D721Med (cell line): ENCODE measurements around the gene ZNF532.
A peak's percentile ranks its signal among the peaks of the same experiment; 100 is the strongest.

Experiments used
- DNase-seq: peaks from one replicate; pipeline ENCODE4 v3.0.0; 2011; ENCODE audit warnings: low spot score; ENCODE audit not compliant: insufficient read length
- FAIRE-seq: peaks from 2 replicates; lab custom pipeline; 2011; peaks lifted over from hg19 to GRCh38; lab: Jason Lieb, UNC
- TF ChIP-seq, protein P1 (sequence below): IDR thresholded peaks from 2 replicates; pipeline ENCODE4 v1.5.1; 2012; ENCODE audit warnings: mild to moderate bottlenecking, control low read depth; ENCODE audit not compliant: insufficient read depth; ENCODE audit errors: missing control alignments

ZNF532 gene

DNA sequence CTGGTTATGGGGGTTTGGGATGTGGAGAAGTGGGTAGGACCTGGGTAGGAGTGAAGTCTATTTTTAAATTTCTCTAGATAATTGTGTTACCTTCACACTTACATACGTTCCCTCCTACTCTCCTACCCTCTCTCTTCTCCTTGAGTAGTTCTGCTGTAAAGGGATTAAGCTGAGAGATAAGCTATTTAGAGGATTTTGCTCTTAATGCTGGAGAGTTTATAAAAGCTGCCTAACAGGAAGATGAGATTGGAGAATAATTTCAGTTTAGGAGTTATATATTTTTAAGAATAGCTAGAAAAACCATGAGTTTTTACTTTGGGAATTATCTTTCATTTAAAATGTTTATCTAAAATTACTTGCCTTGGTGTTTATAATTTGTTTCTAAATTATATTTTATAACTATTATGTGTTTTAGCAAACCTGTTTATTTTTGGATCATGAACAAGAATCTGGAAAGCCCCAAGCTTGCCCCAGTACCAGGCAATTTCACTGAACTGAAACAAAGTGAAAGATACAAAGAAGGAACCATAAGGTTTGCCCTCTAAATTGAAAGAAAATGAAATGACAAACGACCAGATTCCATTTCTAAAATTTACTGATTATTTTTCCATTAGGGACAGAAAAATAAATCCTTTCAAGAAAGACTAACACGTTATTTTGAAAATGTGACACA, 101.5 kb downstream of the ZNF532 start:
- TF ChIP-seq, protein P1, sequence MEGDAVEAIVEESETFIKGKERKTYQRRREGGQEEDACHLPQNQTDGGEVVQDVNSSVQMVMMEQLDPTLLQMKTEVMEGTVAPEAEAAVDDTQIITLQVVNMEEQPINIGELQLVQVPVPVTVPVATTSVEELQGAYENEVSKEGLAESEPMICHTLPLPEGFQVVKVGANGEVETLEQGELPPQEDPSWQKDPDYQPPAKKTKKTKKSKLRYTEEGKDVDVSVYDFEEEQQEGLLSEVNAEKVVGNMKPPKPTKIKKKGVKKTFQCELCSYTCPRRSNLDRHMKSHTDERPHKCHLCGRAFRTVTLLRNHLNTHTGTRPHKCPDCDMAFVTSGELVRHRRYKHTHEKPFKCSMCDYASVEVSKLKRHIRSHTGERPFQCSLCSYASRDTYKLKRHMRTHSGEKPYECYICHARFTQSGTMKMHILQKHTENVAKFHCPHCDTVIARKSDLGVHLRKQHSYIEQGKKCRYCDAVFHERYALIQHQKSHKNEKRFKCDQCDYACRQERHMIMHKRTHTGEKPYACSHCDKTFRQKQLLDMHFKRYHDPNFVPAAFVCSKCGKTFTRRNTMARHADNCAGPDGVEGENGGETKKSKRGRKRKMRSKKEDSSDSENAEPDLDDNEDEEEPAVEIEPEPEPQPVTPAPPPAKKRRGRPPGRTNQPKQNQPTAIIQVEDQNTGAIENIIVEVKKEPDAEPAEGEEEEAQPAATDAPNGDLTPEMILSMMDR = no peak
- FAIRE-seq (peak; percentile 100), DNase-seq (peak; percentile 84)

DNA sequence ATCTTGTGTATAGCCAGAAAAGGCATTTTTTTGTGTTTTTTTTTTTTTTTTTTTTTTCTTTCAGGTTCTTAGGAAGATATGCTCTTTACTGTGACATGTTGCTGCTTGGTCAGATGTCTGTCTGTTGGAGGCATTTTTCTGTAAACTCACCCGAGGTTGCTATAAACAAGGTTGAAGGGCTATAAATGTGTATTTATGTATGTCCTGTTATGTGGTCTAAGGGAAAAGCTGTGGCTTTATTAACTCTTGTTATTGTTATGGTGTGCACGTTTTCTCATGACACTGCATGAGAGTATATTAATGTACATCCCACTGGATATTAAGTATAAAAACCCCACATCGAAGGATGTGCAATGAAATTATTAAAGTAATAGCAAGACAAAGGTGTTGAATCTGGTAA, 102.0 kb downstream of the ZNF532 start:
- no peak for FAIRE-seq
- TF ChIP-seq, protein P1 = no peak
- no peak for DNase-seq

DNA sequence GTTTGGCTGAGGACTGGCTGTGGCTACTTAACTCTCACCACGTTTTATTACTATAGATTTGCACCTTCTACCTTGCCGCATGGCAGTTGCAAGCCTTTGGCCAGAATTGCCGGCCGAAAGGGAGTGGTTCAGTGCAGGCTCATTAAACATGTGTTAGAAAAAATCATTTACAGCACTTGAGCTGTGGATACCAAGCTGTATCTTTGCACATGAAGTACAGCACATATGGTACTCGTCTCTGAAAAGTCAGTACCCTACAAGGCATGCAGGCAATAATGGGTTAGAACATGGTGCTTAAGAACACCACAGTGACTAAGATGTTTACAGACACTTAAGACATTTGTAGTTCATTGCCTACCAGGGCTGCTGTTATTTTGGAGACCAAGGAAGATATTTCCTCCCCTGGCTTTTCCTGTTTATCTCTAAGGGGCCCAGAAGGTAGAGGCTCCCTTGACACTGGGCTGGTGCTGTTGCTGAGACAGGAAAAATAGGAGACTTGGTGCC, 103.1 kb downstream of the ZNF532 start:
- FAIRE-seq = no peak

DNA sequence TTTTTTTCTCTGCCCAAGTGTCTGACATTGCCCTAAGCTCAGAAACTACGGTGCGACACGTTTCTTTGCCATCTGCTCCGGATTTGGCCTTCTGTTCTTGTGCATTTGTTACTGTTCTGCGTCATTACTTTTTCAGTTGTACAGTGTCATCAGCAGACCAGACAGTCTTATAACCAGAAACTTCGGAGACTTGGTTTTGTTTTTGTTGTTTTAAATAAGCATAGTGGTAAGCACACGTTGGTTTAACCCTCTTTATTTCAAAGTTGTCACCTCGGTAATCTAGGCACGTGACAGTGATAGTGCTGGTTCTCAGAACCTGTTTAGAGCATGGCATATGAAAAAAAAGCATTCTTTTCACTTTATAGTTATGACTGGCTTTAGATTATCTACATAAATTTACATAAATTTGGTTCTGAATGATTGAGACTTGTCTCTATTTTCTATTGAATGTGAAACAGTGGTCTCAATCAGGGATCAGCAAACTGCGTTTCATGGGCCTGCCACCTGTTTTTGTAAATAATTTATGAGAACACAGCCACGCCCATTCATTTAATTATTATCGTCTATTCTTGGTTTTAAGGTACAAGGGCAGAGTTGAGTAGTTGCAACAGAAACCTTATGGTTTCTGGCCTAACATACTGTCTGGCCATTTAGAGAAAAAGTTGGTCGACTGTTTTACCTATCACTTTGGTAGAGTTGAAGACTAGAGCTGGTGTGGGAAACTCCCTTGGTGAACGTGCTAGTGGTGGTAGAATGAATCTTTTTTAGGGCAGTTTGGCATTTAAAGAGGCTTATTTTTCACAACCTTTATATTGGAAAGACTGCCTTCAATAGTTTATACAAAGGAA, 106.5 kb downstream of the ZNF532 start:
- peak; percentile 100 for FAIRE-seq
- TF ChIP-seq, protein P1 = no peak
- no peak for DNase-seq

More for the DNA sequence above, 103.1 kb downstream of the ZNF532 start:
- DNase-seq = no peak
- TF ChIP-seq, protein P1 = no peak

DNA sequence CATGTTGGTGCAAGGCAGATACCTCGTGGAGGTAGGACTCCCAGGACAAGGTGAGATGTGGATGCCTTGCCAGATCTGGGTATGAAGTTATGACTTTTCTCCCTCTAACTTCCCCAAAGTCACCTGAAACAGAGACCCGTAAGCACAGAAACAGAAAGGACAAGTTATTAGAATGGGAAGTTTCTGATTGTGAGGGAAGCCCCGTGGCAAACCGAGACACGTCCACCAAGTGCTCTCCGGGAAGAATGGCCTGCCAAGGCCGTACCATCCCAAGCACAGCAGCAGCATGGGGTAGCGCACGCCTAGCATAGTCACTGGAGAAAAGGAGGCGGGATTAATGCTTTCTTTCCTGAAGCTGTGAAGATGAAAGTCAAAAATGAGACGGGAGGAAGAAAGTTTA, 110.6 kb downstream of the ZNF532 start:
- FAIRE-seq (no peak), DNase-seq (no peak)
- TF ChIP-seq, protein P1 = no peak

DNA sequence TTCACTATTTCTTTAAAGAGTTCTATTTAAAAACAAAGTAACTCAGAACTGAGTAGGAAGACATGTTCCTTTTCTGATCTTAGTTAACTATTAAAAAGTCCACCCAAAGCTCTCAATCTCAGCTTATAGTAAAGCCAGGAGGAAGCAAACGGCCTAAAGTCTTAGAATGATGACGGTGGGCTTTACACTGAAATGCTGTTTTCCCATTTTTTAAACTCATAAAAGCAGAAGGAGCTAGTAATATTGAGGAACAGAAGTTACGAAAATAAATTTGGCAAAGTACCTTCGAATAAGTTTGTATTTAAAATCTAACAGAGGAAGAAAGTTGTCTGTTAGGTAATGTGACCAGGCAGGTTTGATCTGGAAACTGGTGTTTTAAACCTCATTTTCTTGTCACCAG, 111.1 kb downstream of the ZNF532 start:
- FAIRE-seq = no peak

More for the DNA sequence above, 111.1 kb downstream of the ZNF532 start:
- no peak for DNase-seq
- TF ChIP-seq, protein P1 = no peak
